Ovary (tissue), 3 donors: ENCODE results near the gene C21orf58.

Experiments used
- EP300 ChIP-seq: sonication (generic); formaldehyde crosslinking; IDR thresholded peaks from one replicate; pipeline ENCODE4 v1.6.1; 2017; ENCODE audit warnings: antibody characterized with exemption
- TF ChIP-seq, protein P1 (sequence below), 3 donors: fragments of 450-650 bp in 2 of 3; fragments of 200-600 bp in 1 of 3; IDR thresholded peaks; one replicate each; pipeline versions ENCODE4 v1.5.1 to v1.8.0; 2016 to 2022; ENCODE audit warnings: antibody characterized with exemption in 3 of 3, mild to moderate bottlenecking in 1 of 3
- donor health status: DM: no; HTN: no; CAD: no.

DNA sequence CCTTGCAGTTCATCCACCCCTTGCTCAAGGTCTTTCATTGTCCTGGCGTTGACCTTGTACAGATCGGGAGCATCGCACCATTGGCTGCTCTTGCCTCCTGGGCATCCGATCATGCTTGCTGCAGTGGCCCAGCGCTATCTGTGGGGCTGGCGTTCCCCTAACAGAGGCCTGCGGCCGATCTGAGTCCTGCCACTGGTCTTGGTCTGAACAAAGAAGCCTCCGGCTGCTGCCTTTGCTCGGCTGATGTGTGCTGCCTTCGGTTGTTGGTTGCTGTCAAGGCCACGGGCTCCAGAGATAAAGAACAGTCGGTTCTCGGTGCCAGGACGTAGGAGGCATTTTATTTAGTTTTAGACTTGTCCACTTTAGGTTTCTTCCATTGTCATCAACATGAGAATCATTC, 39.3 kb upstream of the C21orf58 start:
- TF ChIP-seq, protein P1, sequence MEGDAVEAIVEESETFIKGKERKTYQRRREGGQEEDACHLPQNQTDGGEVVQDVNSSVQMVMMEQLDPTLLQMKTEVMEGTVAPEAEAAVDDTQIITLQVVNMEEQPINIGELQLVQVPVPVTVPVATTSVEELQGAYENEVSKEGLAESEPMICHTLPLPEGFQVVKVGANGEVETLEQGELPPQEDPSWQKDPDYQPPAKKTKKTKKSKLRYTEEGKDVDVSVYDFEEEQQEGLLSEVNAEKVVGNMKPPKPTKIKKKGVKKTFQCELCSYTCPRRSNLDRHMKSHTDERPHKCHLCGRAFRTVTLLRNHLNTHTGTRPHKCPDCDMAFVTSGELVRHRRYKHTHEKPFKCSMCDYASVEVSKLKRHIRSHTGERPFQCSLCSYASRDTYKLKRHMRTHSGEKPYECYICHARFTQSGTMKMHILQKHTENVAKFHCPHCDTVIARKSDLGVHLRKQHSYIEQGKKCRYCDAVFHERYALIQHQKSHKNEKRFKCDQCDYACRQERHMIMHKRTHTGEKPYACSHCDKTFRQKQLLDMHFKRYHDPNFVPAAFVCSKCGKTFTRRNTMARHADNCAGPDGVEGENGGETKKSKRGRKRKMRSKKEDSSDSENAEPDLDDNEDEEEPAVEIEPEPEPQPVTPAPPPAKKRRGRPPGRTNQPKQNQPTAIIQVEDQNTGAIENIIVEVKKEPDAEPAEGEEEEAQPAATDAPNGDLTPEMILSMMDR (IDR thresholded peaks at IDR 0.05): no peak
- TF ChIP-seq EP300: no peak
